Esophagus muscularis mucosa (tissue), 4 donors: Measurements from ENCODE around the gene FNBP1. TPM values are rescaled to one million over a fixed set of nuclear protein-coding genes. Genes with fewer than 3 reads are reported as not detected.

Experiments used
- DNase-seq: peaks from one replicate; pipeline ENCODE4 v3.0.0-alpha.2; 2017; ENCODE audit errors: extremely low spot score
- H3K27ac ChIP-seq, 4 donors: fragments of 200-600 bp; sonication (generic); replicated peaks in 1 of 4; 1 replicate in 3 of 4; 2 replicates in 1 of 4; pipeline ENCODE4 v1.5.1; 2016 to 2019; ENCODE audit warnings: mild to moderate bottlenecking in 1 of 4
- H3K27me3 ChIP-seq, 4 donors: fragments of 200-600 bp; sonication (generic); one replicate each; pipeline versions ENCODE4 v1.5.1 to v1.6.0; 2016 to 2019
- H3K36me3 ChIP-seq, 4 donors: fragments of 200-600 bp; sonication (generic); one replicate each; pipeline ENCODE4 v1.5.1; 2016 to 2019
- H3K4me1 ChIP-seq, 4 donors: fragments of 200-600 bp; sonication (generic); one replicate each; pipeline ENCODE4 v1.5.1; 2016 to 2019
- H3K4me3 ChIP-seq, 4 donors: fragments of 200-600 bp; sonication (generic); 1 replicate in 2 of 4; 2 replicates in 2 of 4; pipeline ENCODE4 v1.5.1; 2016 to 2019; ENCODE audit warnings: mild to moderate bottlenecking in 4 of 4, moderate library complexity in 1 of 4
- H3K9me3 ChIP-seq, 4 donors: fragments of 200-600 bp; sonication (generic); 1 replicate in 3 of 4; 2 replicates in 1 of 4; pipeline ENCODE4 v1.5.1; 2016 to 2019
- CTCF ChIP-seq, 3 experiments: fragments of 200-600 bp in 2 of 3; fragments of 450-650 bp in 1 of 3; sonication (generic) in 2 of 3; IDR thresholded peaks; one replicate each; pipeline ENCODE4 v1.5.1; 2017 to 2019; ENCODE audit warnings: antibody characterized with exemption in 3 of 3, mild to moderate bottlenecking in 2 of 3, moderate library complexity in 1 of 3
- EP300 ChIP-seq: sonication (generic); formaldehyde crosslinking; IDR thresholded peaks from one replicate; pipeline ENCODE4 v1.6.1; 2017; ENCODE audit warnings: antibody characterized with exemption
- POLR2A ChIP-seq: fragments of 450-650 bp; IDR thresholded peaks from one replicate; pipeline ENCODE4 v1.6.1; 2017; ENCODE audit warnings: antibody characterized with exemption, moderate library complexity, mild to moderate bottlenecking, low read depth
- POLR2AphosphoS5 ChIP-seq, 2 donors: sonication (generic); formaldehyde crosslinking; IDR thresholded peaks; one replicate each; pipeline ENCODE4 v1.6.1; 2017; ENCODE audit warnings: antibody characterized with exemption in 2 of 2
- WGBS: methylation state at CpG from one replicate; pipeline ENCODE4 v1.1.5; 2018; 5-methylcytosine and 5-hydroxymethylcytosine counted together
- intact Hi-C: fragments of 100-400 bp; cut with DNase I; formaldehyde crosslinking; loops from one replicate; pipeline ENCODE4 v1.15.1; 2023
- total RNA-seq, 4 donors: library from RNA; depleted of rRNA; stranded (reverse); fragments of >200 nt; gene quantifications; one replicate each; pipeline versions ENCODE4 v1.1.0 to v1.2.1, GENCODE V29; 2016

The FNBP1 gene
- total RNA-seq, 4 donors from 2014 or later, result 177 to 317 (median 254) TPM

DNA sequence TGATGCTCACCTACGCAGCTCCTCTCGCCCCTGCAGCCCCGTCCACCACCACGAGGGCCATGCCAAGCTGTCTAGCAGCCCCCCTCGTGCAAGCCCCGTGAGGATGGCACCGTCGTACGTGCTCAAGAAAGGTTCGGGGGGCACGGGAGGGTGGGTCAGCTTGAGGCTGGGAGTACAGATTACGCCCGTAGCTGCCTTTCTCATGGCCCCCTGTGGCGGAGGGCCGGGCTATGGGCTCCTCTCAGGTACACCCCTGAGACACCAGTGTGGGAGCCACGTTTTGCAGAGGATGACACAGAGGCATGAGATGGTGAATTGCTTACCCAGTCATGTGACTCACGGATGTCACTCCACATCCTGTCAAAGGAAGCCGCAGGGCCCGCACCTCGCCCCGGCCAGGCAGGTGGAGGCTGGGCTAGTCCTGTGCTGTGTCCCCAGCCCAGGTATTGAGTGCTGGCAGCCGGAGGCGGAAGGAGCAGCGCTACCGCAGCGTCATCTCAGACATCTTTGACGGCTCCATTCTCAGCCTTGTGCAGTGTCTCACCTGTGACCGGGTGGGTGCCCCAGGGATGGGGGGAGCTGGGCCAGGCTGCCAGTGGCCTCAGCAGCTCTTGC is 174.0 kb downstream of the FNBP1 start:
- Histone ChIP-seq H3K27ac (no peak overlapping the region), H3K9me3 (no peaks in the 10 kb centered on the region), H3K27me3 (no peaks in the 10 kb centered on the region), H3K36me3 (peaks cover 23 to 68% (median 55%) of the 10 kb centered on the region in 4 donors), H3K4me3 (no peak overlapping the region), H3K4me1 (no peaks in the 10 kb centered on the region)
- no peak for DNase-seq
- TF ChIP-seq CTCF (IDR thresholded peaks at IDR 0.05) (no peak), EP300 (no peak), POLR2A (no peak), POLR2AphosphoS5 (IDR thresholded peaks at IDR 0.05) (no peak)
- intact Hi-C loops, result no loop called here
- WGBS, result 90% methylated on average over 15 of the region's 28 CpGs

DNA sequence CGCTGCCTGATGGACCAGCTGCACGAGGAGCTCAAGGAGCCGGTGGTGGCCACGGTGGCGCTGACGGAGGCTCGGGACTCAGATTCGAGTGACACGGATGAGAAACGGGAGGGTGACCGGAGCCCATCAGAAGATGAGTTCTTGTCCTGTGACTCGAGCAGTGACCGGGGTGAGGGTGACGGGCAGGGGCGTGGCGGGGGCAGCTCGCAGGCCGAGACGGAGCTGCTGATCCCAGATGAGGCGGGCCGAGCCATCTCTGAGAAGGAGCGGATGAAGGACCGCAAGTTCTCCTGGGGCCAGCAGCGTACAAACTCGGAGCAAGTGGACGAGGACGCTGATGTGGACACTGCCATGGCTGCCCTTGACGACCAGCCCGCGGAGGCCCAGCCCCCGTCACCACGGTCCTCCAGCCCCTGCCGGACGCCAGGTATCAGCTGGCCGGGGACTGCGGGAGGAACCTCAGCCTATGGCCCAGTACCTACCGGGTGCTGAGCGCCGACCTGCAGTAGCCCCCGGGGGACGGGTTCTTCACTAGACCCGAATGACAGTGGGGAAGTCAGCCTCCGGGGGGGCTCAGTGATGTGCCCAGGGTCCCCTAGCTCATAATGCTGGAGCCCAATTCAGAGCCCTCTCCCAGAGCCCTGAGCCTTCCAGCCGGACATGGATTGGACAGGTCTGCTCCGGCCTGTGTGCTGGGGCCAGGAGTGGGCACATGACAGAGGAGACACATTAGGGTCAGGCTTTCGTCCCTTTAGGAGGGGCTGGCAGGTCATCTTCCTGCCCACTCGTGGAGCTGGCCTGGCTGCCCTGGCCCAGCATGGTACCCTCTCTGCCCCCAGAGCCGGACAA is 174.7 kb downstream of the FNBP1 start:
- DNase-seq, result no peak
- no peak overlapping the region for H3K4me3 ChIP-seq
- TF ChIP-seq POLR2AphosphoS5 (IDR thresholded peaks at IDR 0.05) (no peak), CTCF (IDR thresholded peaks at IDR 0.05) (no peak), EP300 (no peak), POLR2A (no peak)
- H3K27me3 ChIP-seq, result no peaks in the 10 kb centered on the region
- no peaks in the 10 kb centered on the region for H3K4me1 ChIP-seq
- WGBS, result 86% methylated on average over 38 of the region's 48 CpGs
- H3K27ac ChIP-seq, result no peak overlapping the region
- no peaks in the 10 kb centered on the region for H3K9me3 ChIP-seq
- intact Hi-C loops, result no loop called here
- H3K36me3 ChIP-seq, result peaks cover 19 to 74% (median 56%) of the 10 kb centered on the region in 4 donors

DNA sequence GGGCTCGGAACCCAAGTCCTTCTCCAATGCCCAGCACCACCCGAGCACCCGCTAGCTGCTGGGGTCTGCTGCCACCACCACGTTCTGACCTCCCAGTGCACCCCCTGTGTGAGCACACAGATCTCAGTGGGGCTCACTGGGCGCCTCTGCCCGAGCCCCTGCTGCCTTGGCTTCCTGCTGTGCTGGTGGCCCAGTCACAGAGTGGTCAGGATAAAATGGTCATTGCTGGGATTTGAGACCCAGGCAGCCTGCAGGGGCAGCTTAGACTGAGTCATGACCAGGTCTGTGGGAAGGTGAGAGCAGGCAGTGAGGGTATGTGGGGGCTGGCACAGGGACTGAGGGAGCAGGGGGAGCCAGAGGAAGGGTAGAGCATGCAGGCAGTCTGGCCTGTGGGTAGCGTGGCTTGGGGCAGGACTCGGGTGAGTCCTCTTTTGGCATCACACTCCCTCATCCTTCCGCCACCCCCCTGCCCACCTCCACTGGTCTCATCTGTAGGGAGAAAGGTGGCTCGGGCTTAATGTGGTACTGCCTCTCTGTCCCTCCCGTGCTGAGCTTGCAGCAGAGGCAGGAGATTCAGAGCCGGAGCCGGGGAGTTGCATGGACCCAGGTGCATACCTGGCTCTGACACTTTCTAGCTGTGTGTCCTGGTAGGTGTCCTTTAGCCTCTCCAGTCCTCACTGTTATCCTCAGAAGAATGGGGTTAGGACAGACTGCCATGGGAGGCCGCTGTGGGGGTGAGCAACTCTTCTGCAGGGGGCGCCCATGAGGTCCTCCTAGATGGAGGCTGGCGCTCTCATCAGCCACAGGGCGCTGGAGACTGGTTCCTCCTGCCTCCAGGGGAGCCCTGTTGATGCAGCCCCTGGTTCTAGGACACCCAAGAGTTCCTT is 175.6 kb downstream of the FNBP1 start:
- Histone ChIP-seq H3K36me3 (peaks cover 23 to 82% (median 63%) of the 10 kb centered on the region in 4 donors), H3K9me3 (no peaks in the 10 kb centered on the region), H3K27me3 (no peaks in the 10 kb centered on the region), H3K4me1 (no peaks in the 10 kb centered on the region), H3K27ac (no peak overlapping the region), H3K4me3 (no peak overlapping the region)
- no peak for DNase-seq
- TF ChIP-seq CTCF (IDR thresholded peaks at IDR 0.05), result no peak
- no peak for TF ChIP-seq POLR2A
- TF ChIP-seq EP300, result no peak
- no peak for TF ChIP-seq POLR2AphosphoS5 (IDR thresholded peaks at IDR 0.05)
- WGBS, result 67% methylated on average over 3 of the region's 17 CpGs
- intact Hi-C loops, result no loop called here

- H3K9me3 ChIP-seq, result no peaks in the 10 kb centered on the region
- intact Hi-C loops, result no loop called here
- DNase-seq, result no peak
- no peaks in the 10 kb centered on the region for H3K4me1 ChIP-seq
- WGBS, result 75% methylated on average over 11 of the region's 17 CpGs
- H3K27ac ChIP-seq, result no peak overlapping the region
- H3K36me3 ChIP-seq, result peaks cover 31 to 90% (median 69%) of the 10 kb centered on the region in 4 donors
- no peaks in the 10 kb centered on the region for H3K27me3 ChIP-seq
- no peak overlapping the region for H3K4me3 ChIP-seq
- no peak for TF ChIP-seq CTCF (IDR thresholded peaks at IDR 0.05)
- no peak for TF ChIP-seq EP300
- no peak for TF ChIP-seq POLR2A
These were observed 176.4 kb downstream of the FNBP1 start for GRCh38 chr9:129866394-129867135.
